NCI-H2107 treated with DMSO at 0.1 percent for 48 hours (cell line): ENCODE results near the gene WDR48.

Source experiments
- DNase-seq: peaks from one replicate; lab custom pipeline; 2025; ENCODE audit not compliant: unreplicated experiment; lab: John Stamatoyannopoulos, UW

The WDR48 gene

DNA sequence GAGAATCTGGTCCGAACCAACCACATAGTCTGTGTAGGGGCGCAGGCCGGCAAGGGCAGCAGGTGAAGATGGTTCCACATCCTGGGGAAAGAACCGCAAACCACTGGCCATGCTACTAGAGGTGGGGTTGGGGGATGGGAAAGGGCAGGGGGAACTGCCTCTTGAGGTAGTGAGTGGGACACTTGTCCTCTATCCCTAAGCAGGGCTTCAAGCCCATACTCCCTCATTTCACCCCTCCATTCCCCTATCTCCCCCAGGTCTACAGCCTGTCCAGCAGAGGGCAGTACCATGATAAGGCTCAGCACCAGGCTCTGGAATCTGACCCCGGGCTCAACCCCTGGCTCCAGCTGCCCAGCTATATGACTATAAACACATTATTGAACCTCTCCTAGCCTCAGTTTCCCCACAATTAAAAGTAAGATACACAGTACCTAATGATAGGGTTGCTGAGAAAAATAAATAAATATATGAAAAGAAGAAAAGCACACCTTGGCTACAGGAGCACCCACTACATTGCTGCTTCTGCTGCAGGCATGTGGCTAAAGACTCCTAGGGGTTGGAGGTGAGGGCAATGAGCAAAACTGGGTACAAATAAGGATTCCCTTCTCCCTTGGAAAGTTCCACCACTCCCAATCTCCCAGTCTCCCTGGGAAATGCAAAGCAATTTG, 49.3 kb downstream of the WDR48 start:
- no peak for DNase-seq

DNA sequence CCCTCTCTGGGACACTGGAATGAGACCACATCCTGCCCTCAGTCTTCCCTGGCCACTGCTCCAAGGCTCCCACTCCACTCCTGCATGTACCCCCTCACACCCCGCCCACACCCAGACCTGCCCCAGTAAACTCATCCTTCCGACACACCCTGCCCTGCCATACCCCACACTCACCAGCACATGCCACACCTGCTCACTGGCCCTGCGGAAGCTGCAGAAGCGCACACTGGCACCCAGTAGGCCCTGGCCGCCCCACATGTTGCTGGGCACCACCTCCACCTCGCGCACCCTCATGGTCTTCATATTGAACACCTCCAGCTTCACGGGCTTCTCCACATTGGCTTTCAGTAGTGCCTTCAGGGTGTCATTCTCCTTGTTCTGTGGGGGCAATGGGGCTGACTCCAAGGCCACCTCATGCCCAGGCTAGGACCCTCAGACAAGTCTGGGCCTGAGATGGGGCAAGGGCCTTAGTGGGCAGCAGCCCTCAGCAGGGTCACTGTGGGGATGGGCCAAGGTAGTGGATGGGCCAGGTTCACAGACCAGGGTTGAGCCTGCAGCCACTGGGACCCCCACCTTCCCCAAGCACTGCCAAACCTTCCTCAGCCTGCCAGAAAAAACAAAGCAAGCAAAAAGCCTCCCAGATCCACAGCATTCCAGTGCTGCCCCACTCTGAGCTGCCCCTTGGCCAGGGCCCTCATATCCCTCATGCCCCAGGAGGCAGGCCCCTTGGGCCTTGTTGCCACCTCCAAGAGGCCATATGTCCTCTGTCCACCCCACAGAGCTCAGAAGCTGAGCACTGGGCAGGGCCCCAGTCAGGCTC, 50.9 kb downstream of the WDR48 start:
- DNase-seq = no peak

- no peak for DNase-seq
Measured at GRCh38 chr3:39103324-39103693, 51.5 kb downstream of the WDR48 start.

- DNase-seq = no peak
Measured at GRCh38 chr3:39103791-39104552, 52.2 kb downstream of the WDR48 start.

- no peak for DNase-seq
Measured at GRCh38 chr3:39104961-39105686, 53.3 kb downstream of the WDR48 start.

- no peak for DNase-seq
Measured at GRCh38 chr3:39105687-39106063, 53.9 kb downstream of the WDR48 start.

- DNase-seq = no peak
Measured at GRCh38 chr3:39106281-39106811, 54.5 kb downstream of the WDR48 start.

DNA sequence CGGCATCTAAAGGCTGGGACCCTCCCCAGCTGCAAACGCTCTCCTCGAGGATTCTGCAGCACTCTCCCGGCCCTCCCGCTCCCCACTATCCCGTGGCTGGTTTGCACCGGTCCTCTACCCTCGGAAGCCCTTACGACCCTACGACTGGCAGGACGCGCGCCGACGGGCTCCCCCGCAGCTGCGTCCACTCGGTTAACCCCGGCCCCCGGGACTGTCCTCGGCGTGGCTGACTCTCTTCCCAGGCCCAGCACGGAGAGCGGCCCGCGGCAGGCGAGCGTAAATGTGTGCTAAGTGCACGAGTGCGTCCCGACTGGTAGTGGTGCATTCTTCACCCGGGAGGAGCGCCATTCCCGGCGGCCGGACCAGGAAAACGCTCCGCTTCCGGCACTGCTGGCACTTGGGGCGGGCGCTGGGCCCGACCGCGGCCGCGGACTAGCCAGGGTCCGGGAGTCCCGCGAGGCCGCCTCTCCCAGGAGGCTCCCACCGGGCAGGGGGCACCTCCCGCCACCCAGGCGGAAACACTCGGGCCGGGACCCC, 55.1 kb downstream of the WDR48 start:
- DNase-seq = no peak

- DNase-seq = peak; percentile 9
Measured at GRCh38 chr3:39107388-39108199, 55.8 kb downstream of the WDR48 start, which contains the start of the genes GORASP1 and TTC21A. Gene GORASP1 (minus strand): TSS chr3:39107627. CDS start chr3:39107541, 86 bp downstream. Gene TTC21A (plus strand): TSS chr3:39107680. CDS start chr3:39107838, 158 bp downstream.

GRCh38 chr3:39108200-39108710, 56.4 kb downstream of the WDR48 start:
- no peak for DNase-seq

DNA sequence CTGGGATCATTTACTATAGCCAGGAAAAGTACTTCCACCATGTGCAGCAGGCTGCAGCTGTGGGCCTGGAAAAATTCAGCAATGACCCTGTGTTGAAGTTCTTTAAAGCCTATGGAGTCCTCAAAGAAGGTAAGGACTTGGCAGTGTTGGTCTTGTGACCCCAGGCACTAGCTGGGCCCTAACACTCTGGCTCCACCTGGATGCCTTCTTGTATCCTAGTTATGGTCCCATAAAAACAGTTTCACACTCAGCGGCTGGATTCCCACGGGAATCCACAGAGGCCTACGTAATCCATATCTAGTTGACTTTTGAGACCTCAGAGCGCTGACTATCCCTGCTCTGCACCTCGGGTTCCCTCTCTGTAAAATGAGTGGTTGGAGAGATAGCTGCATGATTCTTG, 57.3 kb downstream of the WDR48 start:
- no peak for DNase-seq

DNA sequence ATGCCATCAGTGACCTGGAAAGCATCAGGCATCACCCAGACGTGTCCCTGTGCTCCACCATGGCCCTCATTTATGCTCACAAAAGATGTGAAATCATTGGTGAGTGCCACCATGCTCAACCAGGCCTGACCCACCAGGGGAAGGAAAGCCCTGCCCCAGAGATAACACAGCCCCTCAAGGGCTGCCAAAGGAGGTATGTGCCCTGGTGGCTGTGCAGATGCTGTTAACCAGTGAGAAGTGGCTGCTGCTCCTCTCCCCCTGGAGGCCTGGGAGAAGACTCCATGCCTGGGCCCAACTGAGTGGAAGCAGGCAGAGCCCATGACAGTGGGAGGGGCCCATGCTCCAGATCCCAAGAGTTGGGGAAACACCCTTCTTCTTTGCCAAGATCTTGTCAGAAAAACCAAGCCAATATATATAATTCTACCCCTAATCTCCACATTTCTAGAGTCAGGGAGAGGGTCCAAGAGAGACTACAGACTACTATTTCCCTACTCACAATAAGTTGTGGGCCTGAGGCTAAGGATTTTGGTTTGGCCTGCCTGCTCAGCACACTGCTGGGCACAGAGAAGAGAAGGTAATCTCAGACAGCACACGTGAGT, 58.3 kb downstream of the WDR48 start:
- DNase-seq = no peak

- DNase-seq = no peak
Measured at GRCh38 chr3:39112113-39112512, 60.3 kb downstream of the WDR48 start.

GRCh38 chr3:39112535-39112934, 60.7 kb downstream of the WDR48 start:
- no peak for DNase-seq

DNA sequence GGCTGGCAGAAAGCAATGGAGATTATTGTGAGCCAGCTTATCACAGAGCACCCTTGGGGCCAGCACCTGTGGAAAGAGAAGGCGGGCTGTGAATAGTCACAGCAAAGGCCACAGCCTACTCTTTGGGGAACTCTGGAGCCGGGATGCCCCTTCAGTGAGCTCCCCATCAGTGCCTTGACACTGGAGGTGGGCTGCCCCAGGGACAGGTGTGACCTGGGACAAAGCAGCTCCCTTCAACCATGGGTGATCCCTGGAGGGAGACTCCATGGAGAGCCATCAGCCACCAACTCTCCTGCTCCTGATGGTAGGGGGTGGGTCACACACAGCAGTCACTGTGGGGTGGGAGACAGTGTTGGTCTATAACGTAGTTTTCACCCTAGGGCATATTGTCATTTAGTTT, 61.5 kb downstream of the WDR48 start:
- no peak for DNase-seq

- DNase-seq = no peak
Measured at GRCh38 chr3:39114456-39114855, 62.6 kb downstream of the WDR48 start.

GRCh38 chr3:39115870-39116269, 64.1 kb downstream of the WDR48 start:
- no peak for DNase-seq

- no peak for DNase-seq
Measured at GRCh38 chr3:39118079-39118478, 66.3 kb downstream of the WDR48 start.
